Tibial artery (tissue), 4 donors: ENCODE measurements around the gene TLE3.

Experiments used
- DNase-seq, 2 donors: peaks; one replicate each; pipeline ENCODE4 v3.0.0-alpha.2; 2019
- H3K27ac ChIP-seq, 2 donors: fragments of 200-600 bp; sonication (generic) in 1 of 2; 1 replicate in 1 of 2; 2 replicates in 1 of 2; pipeline ENCODE4 v1.5.1; 2018 to 2019; ENCODE audit warnings: mild to moderate bottlenecking in 1 of 2
- H3K27me3 ChIP-seq, 2 donors: fragments of 200-600 bp; sonication (generic) in 1 of 2; one replicate each; pipeline versions ENCODE4 v1.5.1 to v1.6.0; 2016 to 2019
- H3K36me3 ChIP-seq, 3 donors: fragments of 200-600 bp; sonication (generic) in 2 of 3; one replicate each; pipeline ENCODE4 v1.5.1; 2016 to 2019; ENCODE audit warnings: mild to moderate bottlenecking in 2 of 3
- H3K4me1 ChIP-seq, 4 donors: fragments of 200-600 bp; sonication (generic) in 2 of 4; 1 replicate in 3 of 4; 2 replicates in 1 of 4; pipeline ENCODE4 v1.5.1; 2016 to 2019
- H3K4me3 ChIP-seq, 2 donors: fragments of 200-600 bp; sonication (generic) in 1 of 2; 1 replicate in 1 of 2; 2 replicates in 1 of 2; pipeline ENCODE4 v1.5.1; 2018 to 2019; ENCODE audit warnings: mild to moderate bottlenecking in 2 of 2
- H3K9me3 ChIP-seq, 3 donors: fragments of 200-600 bp; sonication (generic) in 1 of 3; one replicate each; pipeline ENCODE4 v1.5.1; 2016 to 2019
- CTCF ChIP-seq, 2 experiments: fragments of 200-600 bp in 1 of 2; fragments of 450-650 bp in 1 of 2; IDR thresholded peaks; one replicate each; pipeline ENCODE4 v1.5.1; 2017 to 2019; ENCODE audit warnings: antibody characterized with exemption in 2 of 2, mild to moderate bottlenecking in 1 of 2, moderate library complexity in 1 of 2
- intact Hi-C: fragments of 100-400 bp; cut with DNase I; formaldehyde crosslinking; loops from one replicate; pipeline ENCODE4 v1.15.0; 2023; ENCODE audit warnings: low total_unique reads

The TLE3 gene

DNA sequence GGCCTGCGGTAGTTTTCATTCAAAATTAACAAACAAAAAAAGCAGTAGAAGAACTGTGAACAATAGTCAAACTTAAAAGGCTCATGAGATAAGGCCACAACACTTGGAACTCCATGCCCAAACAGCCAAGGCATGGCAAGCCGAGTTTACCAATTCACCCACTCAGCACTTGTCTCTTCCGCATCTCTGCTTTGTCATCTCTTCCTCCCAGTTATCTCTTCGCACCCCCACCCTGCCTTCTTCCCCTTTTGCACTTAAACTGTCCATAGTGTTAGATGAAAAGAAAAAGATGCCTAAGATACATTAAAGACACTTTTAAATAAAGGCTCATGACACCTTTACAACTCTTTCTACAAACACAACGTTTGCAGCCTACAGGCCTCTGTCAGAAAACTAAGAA, 11.1 kb downstream of the TLE3 start:
- no peak for TF ChIP-seq CTCF (IDR thresholded peaks at IDR 0.05)

GRCh38 chr15:70084461-70084860, 13.3 kb downstream of the TLE3 start:
- Histone ChIP-seq H3K4me3 (no peak overlapping the region), H3K27ac (no peak overlapping the region), H3K4me1 (peaks cover 0 to 16% (median 11%) of the 10 kb centered on the region in 4 donors), H3K9me3 (no peaks in the 10 kb centered on the region), H3K36me3 (peaks cover 5 to 64% (median 30%) of the 10 kb centered on the region in 3 donors), H3K27me3 (no peaks in the 10 kb centered on the region)
- TF ChIP-seq CTCF (IDR thresholded peaks at IDR 0.05): no peak
- no peak for DNase-seq
- intact Hi-C loops: no loop called here

More for the DNA sequence above, 11.1 kb downstream of the TLE3 start:
- H3K9me3 ChIP-seq: no peaks in the 10 kb centered on the region
- H3K27me3 ChIP-seq: no peaks in the 10 kb centered on the region
- peak in 1 of 2 donors; percentile 45 for DNase-seq
- no peak overlapping the region for H3K27ac ChIP-seq
- H3K36me3 ChIP-seq: peaks cover 5 to 60% (median 32%) of the 10 kb centered on the region in 3 donors
- intact Hi-C loops: no loop called here
- no peak overlapping the region for H3K4me3 ChIP-seq
- H3K4me1 ChIP-seq: peaks cover 0 to 35% (median 24%) of the 10 kb centered on the region in 4 donors

GRCh38 chr15:70083946-70084345, 13.8 kb downstream of the TLE3 start:
- peaks cover 0 to 16% (median 10%) of the 10 kb centered on the region in 4 donors for H3K4me1 ChIP-seq
- no peak for TF ChIP-seq CTCF (IDR thresholded peaks at IDR 0.05)
- no peak overlapping the region for H3K4me3 ChIP-seq
- DNase-seq: no peak
- intact Hi-C loops: no loop called here
- H3K27me3 ChIP-seq: no peaks in the 10 kb centered on the region
- no peaks in the 10 kb centered on the region for H3K9me3 ChIP-seq
- peaks cover 5 to 64% (median 30%) of the 10 kb centered on the region in 3 donors for H3K36me3 ChIP-seq
- H3K27ac ChIP-seq: no peak overlapping the region

- H3K36me3 ChIP-seq: peaks cover 5 to 64% (median 30%) of the 10 kb centered on the region in 3 donors
- no peak overlapping the region for H3K4me3 ChIP-seq
- DNase-seq: no peak
- H3K27me3 ChIP-seq: no peaks in the 10 kb centered on the region
- no peak overlapping the region for H3K27ac ChIP-seq
- TF ChIP-seq CTCF (IDR thresholded peaks at IDR 0.05): no peak
- peaks cover 0 to 16% (median 10%) of the 10 kb centered on the region in 4 donors for H3K4me1 ChIP-seq
- no peaks in the 10 kb centered on the region for H3K9me3 ChIP-seq
- intact Hi-C loops: no loop called here
Observed at GRCh38 chr15:70083418-70083817, 14.3 kb downstream of the TLE3 start.

GRCh38 chr15:70082281-70082900, 15.3 kb downstream of the TLE3 start:
- Histone ChIP-seq H3K4me3 (no peak overlapping the region), H3K9me3 (no peaks in the 10 kb centered on the region), H3K4me1 (peaks cover 0 to 25% (median 18%) of the 10 kb centered on the region in 4 donors), H3K27ac (no peak overlapping the region), H3K27me3 (no peaks in the 10 kb centered on the region), H3K36me3 (peaks cover 5 to 64% (median 30%) of the 10 kb centered on the region in 3 donors)
- no peak for TF ChIP-seq CTCF (IDR thresholded peaks at IDR 0.05)
- intact Hi-C loops: no loop called here
- DNase-seq: no peak
